GM19025 (cell line): Measurements from ENCODE around the gene B4GALT3.
A peak's percentile ranks its signal among the peaks of the same experiment; 100 is the strongest.

Experiments used
- ATAC-seq: cut with Tn5 transposase; IDR thresholded peaks from one replicate; pipeline ENCODE4 v1.9.1; 2021; ENCODE audit warnings: mild to moderate bottlenecking, low read depth, moderate library complexity; ENCODE audit not compliant: unreplicated experiment

B4GALT3 gene

GRCh38 chr1:161206411-161207140, 29.3 kb upstream of the B4GALT3 start:
- no peak for ATAC-seq

GRCh38 chr1:161201836-161202712, 24.8 kb upstream of the B4GALT3 start, which contains the start of gene NDUFS2:
Gene NDUFS2 (plus strand): TSS chr1:161202367. CDS start chr1:161202386, 19 bp downstream.
- peak; percentile 99 for ATAC-seq

GRCh38 chr1:161200992-161201835, 23.9 kb upstream of the B4GALT3 start:
- no peak for ATAC-seq

- ATAC-seq: no peak
These were observed 23.2 kb upstream of the B4GALT3 start for GRCh38 chr1:161200421-161200991.

- ATAC-seq: no peak
These were observed 22.3 kb upstream of the B4GALT3 start for GRCh38 chr1:161199506-161200139.

GRCh38 chr1:161198897-161199431, 21.7 kb upstream of the B4GALT3 start, which contains the start of gene ADAMTS4:
Gene ADAMTS4 (minus strand): TSS chr1:161199054. CDS start chr1:161198627, 427 bp downstream.
- no peak for ATAC-seq

- ATAC-seq: no peak
These were observed 21.0 kb upstream of the B4GALT3 start for GRCh38 chr1:161198194-161198896.

- no peak for ATAC-seq
These were observed 20.4 kb upstream of the B4GALT3 start for GRCh38 chr1:161197560-161198193.

- ATAC-seq: no peak
These were observed 19.5 kb upstream of the B4GALT3 start for GRCh38 chr1:161196521-161197451.

- no peak for ATAC-seq
These were observed 18.8 kb upstream of the B4GALT3 start for GRCh38 chr1:161196111-161196510.

GRCh38 chr1:161195171-161195570, 17.9 kb upstream of the B4GALT3 start:
- peak; percentile 55 for ATAC-seq

- no peak for ATAC-seq
These were observed 16.4 kb upstream of the B4GALT3 start for GRCh38 chr1:161193561-161194235.

- ATAC-seq: no peak
These were observed 15.5 kb upstream of the B4GALT3 start for GRCh38 chr1:161192476-161193465.

GRCh38 chr1:161191971-161192370, 14.7 kb upstream of the B4GALT3 start:
- no peak for ATAC-seq

- no peak for ATAC-seq
These were observed 13.7 kb upstream of the B4GALT3 start for GRCh38 chr1:161190962-161191521.
